Prostate gland (tissue), 2 donors: ENCODE measurements around the gene FN3K.

Experiments
- CTCF ChIP-seq, 4 experiments: fragments of 200-600 bp in 2 of 4; fragments of 450-650 bp in 2 of 4; sonication (generic) in 2 of 4; IDR thresholded peaks; 1 replicate in 3 of 4; 2 replicates in 1 of 4; pipeline ENCODE4 v1.5.1; 2016 to 2019; ENCODE audit warnings: antibody characterized with exemption in 4 of 4, mild to moderate bottlenecking in 2 of 4, moderate library complexity in 2 of 4
- POLR2A ChIP-seq: fragments of 450-650 bp; IDR thresholded peaks from one replicate; pipeline ENCODE4 v1.6.1; 2016; ENCODE audit warnings: antibody characterized with exemption, mild to moderate bottlenecking
- POLR2AphosphoS5 ChIP-seq: sonication (generic); formaldehyde crosslinking; IDR thresholded peaks from one replicate; pipeline ENCODE4 v1.6.1; 2017; ENCODE audit warnings: antibody characterized with exemption

DNA sequence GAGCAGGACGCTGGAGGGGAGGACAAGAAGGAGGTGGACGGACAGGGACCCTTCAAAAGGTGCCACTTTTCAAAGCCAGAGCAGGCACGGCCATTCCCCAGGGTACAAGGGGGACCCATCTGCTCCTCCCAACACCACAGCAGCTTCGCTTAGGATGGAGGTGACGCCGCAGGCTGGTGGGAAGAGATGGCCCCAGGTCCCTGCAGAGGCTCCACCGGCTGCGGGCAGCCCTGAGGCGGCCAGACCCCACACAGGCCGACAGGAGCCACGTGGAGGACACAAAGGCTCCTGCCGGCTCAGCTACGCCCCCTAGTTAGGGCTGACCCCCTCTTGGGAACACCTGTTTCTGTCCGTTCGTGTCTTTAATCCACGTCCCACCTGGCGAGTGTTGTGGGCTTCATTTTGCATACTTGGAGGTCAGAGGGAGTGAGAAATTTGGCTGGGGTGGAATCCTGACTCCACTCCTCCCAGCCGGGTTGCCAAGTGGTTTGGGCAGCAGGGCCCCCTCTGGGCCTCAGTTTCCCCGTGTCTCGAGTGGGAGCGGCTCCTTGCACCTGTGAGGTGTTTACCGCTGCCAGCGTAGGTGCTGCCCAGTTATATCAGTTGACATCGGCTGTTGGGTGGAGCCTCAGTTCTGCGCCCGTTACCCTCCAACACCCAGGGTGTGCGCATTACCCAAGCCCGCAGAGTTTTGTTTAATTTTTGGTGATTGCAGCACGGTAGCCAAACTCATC is 24.7 kb upstream of the FN3K start:
- TF ChIP-seq CTCF (IDR thresholded peaks at IDR 0.05) (no peak), POLR2AphosphoS5 (no peak), POLR2A (no peak)
